GM19025 (cell line): ENCODE data around the gene GPR108.
A peak's percentile ranks its signal among the peaks of the same experiment; 100 is the strongest.
"Not testable (repeated sequence)": the region's sequence is repeated elsewhere in the genome, so short reads cannot be mapped to it uniquely, and the experiment has no call there.

ENCODE experiments used
- ATAC-seq: cut with Tn5 transposase; IDR thresholded peaks from one replicate; pipeline ENCODE4 v1.9.1; 2021; ENCODE audit warnings: mild to moderate bottlenecking, low read depth, moderate library complexity; ENCODE audit not compliant: unreplicated experiment

The GPR108 gene

DNA sequence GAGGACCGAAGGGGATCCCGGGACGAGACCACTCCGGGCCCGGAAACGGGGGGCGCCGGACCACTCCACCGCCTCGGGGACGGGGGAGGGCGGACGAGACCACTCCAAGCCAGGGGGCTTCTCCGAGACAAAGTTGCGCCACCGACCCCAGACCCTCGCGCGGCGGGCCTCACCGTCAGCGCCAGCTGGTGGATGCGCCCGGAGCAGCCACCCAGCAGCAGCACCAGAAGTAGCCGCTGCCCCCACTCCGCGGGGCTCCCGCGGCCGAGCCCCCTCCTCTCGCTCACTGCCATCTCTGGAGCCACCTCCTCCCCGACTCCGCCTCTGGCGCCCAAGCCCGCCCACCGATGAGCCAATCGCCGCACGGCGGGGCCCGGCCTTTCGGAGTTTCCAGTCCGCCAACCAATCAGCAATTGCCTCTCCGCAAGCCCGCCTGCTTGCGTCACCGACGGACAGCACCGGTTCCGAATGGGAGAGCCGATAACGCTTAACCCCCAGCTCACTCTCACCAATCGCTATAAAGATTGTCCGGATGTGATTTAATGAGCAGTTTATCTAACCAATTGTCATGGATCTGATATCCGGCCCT, at the start of gene GPR108:
Gene GPR108 (minus strand): TSS at position 297 of the 589 bp plus-strand sequence. CDS start 4 bp downstream, at position 293.
- ATAC-seq = peak; percentile 70

GRCh38 chr19:6779206-6779605, 41.8 kb upstream of the GPR108 start:
- ATAC-seq = no peak

DNA sequence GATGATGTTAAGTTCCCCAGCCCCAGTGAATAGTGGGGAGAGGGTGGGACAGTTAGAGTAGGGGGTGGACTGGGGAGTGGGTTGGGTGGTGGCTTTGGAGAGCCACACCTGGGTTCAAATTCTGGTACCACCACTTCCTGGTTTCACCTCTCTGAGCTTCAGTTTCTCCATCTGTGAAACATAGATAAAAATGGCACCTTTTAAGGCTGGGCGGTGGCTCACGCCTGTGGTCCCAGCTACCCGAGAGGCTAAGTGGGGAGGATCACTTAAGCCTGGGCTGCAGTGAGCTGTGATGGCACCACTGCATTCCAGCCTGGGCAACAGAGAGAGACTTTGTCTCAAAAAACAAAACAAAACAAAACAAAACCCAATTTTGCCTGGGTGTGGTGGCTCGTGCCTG, 41.0 kb upstream of the GPR108 start:
- ATAC-seq = no peak

GRCh38 chr19:6777434-6777833, 40.1 kb upstream of the GPR108 start:
- ATAC-seq = no peak

DNA sequence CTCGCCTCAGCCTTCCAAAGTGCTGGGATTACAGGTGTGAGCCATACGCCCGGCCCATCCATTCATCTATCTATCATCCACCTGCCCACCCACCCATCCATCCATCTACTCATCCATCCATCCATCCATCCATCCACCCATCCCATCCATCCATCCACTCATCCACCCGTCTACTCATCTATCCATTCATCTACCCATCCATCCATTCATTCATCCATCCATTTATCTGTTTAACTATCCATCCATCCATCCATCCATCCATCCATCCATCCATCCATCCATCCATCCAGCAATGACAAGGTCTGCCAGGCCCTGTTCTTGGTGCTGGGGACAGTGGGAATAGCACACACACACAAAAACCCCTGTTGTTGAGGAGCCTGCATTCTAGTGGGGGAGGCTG, 39.6 kb upstream of the GPR108 start:
- ATAC-seq = no peak

DNA sequence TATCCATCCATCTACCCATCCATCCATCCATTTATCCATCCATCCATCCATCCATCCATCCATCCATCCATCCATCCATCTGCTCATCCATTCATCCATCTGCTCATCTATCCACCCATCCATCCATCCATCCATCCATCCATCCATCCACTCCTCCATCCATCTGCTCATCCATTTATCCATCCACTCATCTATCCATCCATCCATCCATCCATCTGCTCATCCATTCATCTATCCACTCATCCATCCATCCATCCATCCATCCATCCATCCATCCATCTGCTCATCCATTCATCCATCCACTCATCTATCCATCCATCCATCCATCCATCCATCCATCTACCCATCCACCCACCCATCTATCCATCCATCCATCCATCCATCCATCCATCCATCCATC, 38.7 kb upstream of the GPR108 start:
- ATAC-seq = not testable (repeated sequence)

DNA sequence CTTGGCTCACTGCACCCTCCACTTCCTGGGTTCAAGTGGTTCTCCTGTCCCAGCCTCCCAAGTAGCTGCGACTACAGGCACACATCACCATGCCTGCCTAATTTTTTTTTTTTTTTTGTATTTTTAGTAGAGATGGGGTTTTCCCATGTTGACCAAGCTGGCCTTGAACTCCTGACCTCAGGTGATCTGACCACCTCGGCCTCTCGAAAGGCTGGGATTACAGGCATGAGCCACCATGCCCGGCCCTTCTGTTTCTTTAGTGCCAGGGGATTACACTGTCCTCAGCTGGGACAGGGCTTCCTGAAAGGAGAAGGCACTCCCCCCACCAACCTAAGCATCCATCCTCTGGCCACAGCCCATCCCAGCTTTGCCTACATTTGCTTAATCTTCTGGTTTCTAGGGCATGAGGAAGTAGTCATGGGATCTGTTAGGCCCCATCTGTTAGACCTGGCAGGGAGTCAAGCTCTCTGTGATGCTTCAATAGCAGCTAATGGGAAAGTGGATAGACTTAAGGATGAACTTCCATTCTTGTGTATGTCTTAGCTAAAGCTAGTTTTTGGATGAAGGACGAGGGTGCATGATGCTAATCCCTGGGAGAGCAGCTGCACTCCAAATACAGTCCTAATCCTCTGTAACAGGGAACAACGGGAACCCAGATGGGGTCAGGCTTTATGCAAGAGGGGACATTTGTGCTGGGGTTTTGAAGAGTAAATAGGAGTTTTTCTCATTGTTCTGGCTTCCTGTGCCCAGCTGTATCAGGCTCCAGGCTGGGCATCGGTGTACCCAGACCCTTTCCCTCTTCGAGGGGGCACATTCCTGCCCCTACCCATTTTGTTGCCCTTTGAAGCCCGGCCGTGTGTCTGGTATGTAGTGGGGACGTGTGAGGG, 37.7 kb upstream of the GPR108 start:
- ATAC-seq = no peak

GRCh38 chr19:6773323-6773931, 36.0 kb upstream of the GPR108 start:
- ATAC-seq = no peak

- ATAC-seq = no peak
Observed at GRCh38 chr19:6772866-6773322, 35.5 kb upstream of the GPR108 start.

GRCh38 chr19:6772028-6772865, 34.9 kb upstream of the GPR108 start, which contains the start of gene VAV1:
VAV1 (plus strand) TSS chr19:6772708; CDS start chr19:6772808, 100 bp downstream.
- ATAC-seq = no peak

- ATAC-seq = not testable (repeated sequence)
Observed at GRCh38 chr19:6771648-6772027, 34.3 kb upstream of the GPR108 start.

DNA sequence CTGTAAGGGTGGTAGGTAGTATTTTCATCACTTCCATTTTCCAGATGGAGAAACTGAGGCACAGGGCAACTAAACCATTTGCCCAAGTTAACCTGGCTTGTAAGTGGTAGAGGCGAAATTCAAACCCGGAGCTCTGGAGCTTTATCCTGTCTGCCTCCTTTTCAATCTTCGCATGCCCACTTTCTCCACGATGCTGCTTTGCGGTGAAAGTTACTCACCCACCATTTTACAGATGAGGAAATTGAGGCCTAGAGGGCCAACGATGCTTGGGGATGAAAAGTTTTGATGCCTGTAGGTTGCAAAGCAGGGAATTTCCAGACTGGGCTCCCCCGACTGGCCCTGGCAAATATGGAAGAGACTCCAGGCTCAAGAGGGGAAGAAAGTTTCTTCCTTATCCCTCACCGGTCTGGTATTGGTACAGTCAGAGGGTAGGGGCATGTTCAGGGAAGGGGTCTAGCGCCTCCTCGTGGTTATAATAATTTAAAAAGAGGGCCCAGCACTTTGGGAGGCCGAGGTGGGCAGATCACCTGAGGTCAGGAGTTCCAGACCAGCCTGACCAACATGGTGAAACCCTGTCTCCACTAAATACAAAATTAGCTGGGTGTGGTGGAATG, 31.7 kb upstream of the GPR108 start:
- ATAC-seq = no peak

- no peak for ATAC-seq
Observed at GRCh38 chr19:6768236-6768785, 30.9 kb upstream of the GPR108 start.

DNA sequence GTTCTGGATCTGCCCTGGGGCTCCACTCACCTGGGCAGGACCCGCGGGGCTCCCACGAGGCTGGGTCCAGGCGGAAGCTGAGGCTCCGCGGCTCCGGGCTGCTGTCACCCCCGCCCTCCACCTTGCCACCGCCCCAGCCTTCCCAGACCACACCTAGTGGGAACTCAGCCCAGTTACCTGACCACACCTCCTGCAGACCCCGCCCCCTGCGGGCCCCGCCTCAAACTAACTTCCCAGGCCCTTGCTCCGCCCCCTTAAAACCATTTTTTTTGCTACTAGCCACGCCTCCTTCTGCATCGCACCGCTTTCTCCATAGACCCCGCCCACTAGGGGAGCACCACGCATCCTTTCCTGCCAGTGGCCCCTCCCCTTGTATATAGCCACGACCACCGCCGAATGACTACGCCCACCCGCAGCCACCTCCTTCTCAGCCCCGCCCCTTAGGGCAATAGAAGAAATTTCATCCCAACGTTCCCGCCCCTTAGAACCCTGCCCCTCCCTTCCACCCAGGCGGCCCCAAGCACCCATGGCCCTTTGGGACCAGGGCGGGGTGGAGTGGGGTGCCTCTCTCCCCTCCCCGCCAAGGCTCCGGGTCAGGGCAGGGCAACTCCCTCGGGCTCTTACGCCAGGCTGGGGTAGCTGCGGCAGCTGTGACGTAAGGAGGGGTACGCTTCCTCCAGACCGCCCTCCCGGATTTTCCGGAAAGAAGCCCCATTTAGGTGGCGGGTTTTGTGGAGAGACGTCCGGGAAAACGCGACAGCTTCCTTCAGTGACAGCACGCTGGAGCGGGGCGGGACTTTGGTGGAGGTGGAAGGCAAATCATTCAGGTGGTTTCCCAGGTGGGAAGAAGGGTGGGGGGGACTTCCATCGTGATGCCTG, 30.2 kb upstream of the GPR108 start, which contains the start of gene SH2D3A:
Gene SH2D3A (minus strand): TSS at position 79 of the 879 bp plus-strand sequence. CDS start 3,687 bp downstream, outside the sequence.
- ATAC-seq = peak; percentile 63

DNA sequence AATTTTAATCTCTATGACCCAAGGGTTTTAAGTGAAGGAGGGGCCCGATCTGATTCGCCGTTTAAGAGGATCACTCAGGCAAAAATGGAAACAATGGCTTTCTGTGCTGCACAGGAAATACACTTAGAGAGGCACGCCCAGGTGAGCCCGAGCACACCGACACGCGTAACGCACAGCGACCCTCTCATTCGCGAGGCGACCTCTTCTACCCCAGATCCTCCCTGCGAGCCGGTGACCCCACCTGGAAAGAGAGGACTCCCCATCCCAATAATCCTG, 29.6 kb upstream of the GPR108 start:
- ATAC-seq = no peak

DNA sequence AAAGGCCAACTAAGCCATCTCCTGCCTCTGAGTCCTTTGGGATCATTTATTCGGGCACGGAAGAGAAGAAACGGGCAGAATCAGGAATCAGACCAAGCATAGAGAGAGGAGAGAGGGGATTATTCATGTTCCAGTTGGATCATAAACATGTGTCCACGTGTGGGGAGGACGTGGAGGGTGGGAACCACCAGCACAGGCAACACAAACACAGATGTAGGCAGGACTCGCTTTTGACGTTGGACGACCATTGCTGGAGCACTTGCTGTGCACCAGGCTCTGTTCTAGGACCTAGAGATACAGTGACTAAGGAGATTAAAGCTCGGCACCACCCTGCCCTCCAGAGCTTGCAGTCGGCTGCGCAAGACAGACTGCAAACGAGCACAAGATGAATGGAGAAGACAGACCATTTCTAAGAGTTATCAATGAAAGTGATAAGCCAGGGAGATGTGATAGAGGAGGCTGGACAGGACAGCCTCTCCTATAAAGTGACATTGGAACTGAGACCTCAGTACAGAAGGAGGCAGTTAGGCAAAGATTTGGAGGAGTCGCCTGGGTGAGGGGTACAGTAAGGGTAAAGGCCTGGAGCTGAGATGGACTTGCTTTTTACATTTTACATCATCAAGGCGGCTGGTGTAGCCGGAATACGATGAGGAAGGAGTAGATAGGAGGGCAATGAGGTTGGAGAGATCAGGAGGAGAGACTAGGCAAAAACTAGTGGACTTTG, 29.1 kb upstream of the GPR108 start:
- no peak for ATAC-seq

DNA sequence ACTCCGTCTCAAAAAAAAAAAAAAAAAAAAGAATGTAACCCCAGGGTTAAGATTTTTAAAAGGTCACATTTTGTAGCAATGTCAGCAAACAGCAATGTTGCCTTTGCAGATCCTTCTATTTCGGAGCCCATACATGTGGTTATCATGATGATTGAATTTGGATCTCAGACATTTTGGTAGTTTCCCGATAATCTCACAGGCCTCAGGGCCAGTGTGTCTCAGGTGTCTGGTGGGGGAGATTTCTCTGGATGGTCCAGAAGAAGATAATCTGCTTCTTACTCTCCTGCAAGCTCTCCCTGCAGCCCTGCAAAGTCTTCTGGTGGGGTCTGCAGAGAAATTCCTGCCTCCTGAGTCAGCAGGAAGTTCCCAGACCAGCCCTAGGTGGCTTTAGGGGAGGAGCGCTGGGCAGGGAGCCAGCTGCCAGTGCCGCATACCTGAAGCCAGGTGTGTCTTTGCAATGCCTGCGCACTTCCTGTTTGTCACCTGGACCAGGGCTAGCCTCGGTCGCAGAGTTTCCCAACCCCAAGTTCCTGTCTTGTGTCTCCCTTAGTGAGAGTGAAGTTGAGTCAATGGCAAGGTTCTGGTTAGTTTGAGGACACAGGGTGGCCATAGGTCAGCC, 28.5 kb upstream of the GPR108 start:
- no peak for ATAC-seq
